SU-DHL-6 (cell line): ENCODE results near the gene COX19.

Experiments used
- EZH2phosphoT487 ChIP-seq: fragments of 200-600 bp; sonication (generic), shearing (Covaris generic); conservative IDR thresholded peaks from 2 replicates; pipeline ENCODE4 v1.6.1; 2018; ENCODE audit warnings: mild to moderate bottlenecking, antibody characterized with exemption, low read length, moderate library complexity, mixed read lengths
- TF ChIP-seq, protein P1 (sequence below): fragments of 200-600 bp; sonication (generic); IDR thresholded peaks from one replicate; pipeline ENCODE4 v1.5.1; 2017; ENCODE audit warnings: antibody characterized with exemption, mild to moderate bottlenecking, low read length, moderate library complexity; ENCODE audit not compliant: insufficient read depth, poor library complexity, severe bottlenecking

DNA sequence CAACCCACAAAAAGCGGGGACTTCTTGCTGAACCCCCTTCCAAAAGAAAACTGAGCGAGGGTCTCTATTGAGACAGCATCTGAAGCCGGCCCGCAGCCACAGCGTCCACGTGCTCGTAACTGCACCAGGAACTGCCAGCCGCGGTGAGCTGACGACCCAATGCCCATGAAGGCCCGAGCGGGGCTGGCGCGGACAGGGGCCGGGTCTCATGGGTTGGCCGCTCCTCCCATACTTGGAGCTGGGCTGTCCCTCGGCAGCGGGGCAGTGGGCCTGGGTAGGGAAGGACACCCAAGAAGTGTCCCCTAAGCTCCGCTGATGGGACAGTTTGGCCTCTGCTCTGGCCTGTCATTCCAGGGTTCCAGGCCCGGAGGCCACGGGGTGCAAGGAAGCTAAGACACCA is 30.0 kb upstream of the COX19 start:
- TF ChIP-seq, protein P1, sequence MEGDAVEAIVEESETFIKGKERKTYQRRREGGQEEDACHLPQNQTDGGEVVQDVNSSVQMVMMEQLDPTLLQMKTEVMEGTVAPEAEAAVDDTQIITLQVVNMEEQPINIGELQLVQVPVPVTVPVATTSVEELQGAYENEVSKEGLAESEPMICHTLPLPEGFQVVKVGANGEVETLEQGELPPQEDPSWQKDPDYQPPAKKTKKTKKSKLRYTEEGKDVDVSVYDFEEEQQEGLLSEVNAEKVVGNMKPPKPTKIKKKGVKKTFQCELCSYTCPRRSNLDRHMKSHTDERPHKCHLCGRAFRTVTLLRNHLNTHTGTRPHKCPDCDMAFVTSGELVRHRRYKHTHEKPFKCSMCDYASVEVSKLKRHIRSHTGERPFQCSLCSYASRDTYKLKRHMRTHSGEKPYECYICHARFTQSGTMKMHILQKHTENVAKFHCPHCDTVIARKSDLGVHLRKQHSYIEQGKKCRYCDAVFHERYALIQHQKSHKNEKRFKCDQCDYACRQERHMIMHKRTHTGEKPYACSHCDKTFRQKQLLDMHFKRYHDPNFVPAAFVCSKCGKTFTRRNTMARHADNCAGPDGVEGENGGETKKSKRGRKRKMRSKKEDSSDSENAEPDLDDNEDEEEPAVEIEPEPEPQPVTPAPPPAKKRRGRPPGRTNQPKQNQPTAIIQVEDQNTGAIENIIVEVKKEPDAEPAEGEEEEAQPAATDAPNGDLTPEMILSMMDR: no peak
- TF ChIP-seq EZH2phosphoT487: no peak
